Osteocyte (in vitro differentiated cells): ENCODE data around the gene GNAQ. TPM values are rescaled to one million over a fixed set of nuclear protein-coding genes. Genes with fewer than 3 reads are reported as not detected.

Experiments used
- DNase-seq: peaks from one replicate; pipeline ENCODE4 v3.0.0; 2021; ENCODE audit warnings: mixed read lengths; ENCODE audit not compliant: unreplicated experiment; ENCODE audit errors: extremely low spot score
- H3K27ac Mint-ChIP-seq: one replicate; pipeline ENCODE4 v1.8.0; 2021; ENCODE audit warnings: mild to moderate bottlenecking, mixed read lengths; ENCODE audit not compliant: unreplicated experiment
- H3K27me3 Mint-ChIP-seq: one replicate; pipeline ENCODE4 v1.8.0; 2021; ENCODE audit warnings: mixed read lengths; ENCODE audit not compliant: unreplicated experiment
- H3K36me3 Mint-ChIP-seq: one replicate; pipeline ENCODE4 v1.8.0; 2021; ENCODE audit warnings: mixed read lengths; ENCODE audit not compliant: unreplicated experiment
- H3K4me1 Mint-ChIP-seq: one replicate; pipeline ENCODE4 v1.8.0; 2021; ENCODE audit warnings: mixed read lengths; ENCODE audit not compliant: unreplicated experiment
- H3K4me3 Mint-ChIP-seq: one replicate; pipeline ENCODE4 v1.8.0; 2021; ENCODE audit warnings: mild to moderate bottlenecking, moderate library complexity, mixed read lengths; ENCODE audit not compliant: unreplicated experiment
- H3K9me3 Mint-ChIP-seq: one replicate; pipeline ENCODE4 v1.8.0; 2021; ENCODE audit warnings: mixed read lengths; ENCODE audit not compliant: unreplicated experiment
- CTCF ChIP-seq: fragments of 200-600 bp; sonication (generic); IDR thresholded peaks from 2 replicates; pipeline ENCODE4 v1.5.0; 2021; ENCODE audit warnings: antibody characterized with exemption, mild to moderate bottlenecking, moderate library complexity
- total RNA-seq: library from RNA; stranded (reverse); gene quantifications from 2 replicates; pipeline ENCODE4 v1.2.1, GENCODE V29; 2021

GNAQ gene
- total RNA-seq, 1 donor from 2014 or later = 65.9 TPM

- TF ChIP-seq CTCF = no peak
- DNase-seq = no peak
- Mint-ChIP-seq H3K27ac (no peak overlapping the region), H3K36me3 (no peaks in the 10 kb centered on the region), H3K4me3 (no peak overlapping the region), H3K27me3 (no peaks in the 10 kb centered on the region), H3K9me3 (no peaks in the 10 kb centered on the region), H3K4me1 (peaks cover 32% of the 10 kb centered on the region)
Observed at GRCh38 chr9:77819657-77820056, 212.0 kb downstream of the GNAQ start.

GRCh38 chr9:77817590-77818311 lies 213.9 kb downstream of the GNAQ start:
- Mint-ChIP-seq H3K27me3 (no peaks in the 10 kb centered on the region), H3K4me1 (peaks cover 24% of the 10 kb centered on the region), H3K36me3 (peaks cover 6% of the 10 kb centered on the region), H3K9me3 (no peaks in the 10 kb centered on the region), H3K27ac (no peak overlapping the region), H3K4me3 (no peak overlapping the region)
- DNase-seq = no peak
- TF ChIP-seq CTCF = no peak

- H3K36me3 Mint-ChIP-seq = peaks cover 8% of the 10 kb centered on the region
- no peak overlapping the region for H3K27ac Mint-ChIP-seq
- no peak overlapping the region for H3K4me3 Mint-ChIP-seq
- no peaks in the 10 kb centered on the region for H3K9me3 Mint-ChIP-seq
- H3K4me1 Mint-ChIP-seq = peaks cover 17% of the 10 kb centered on the region
- no peaks in the 10 kb centered on the region for H3K27me3 Mint-ChIP-seq
- DNase-seq = no peak
- no peak for TF ChIP-seq CTCF
Observed at GRCh38 chr9:77816641-77817341, 214.8 kb downstream of the GNAQ start.

GRCh38 chr9:77815260-77815659 lies 216.4 kb downstream of the GNAQ start:
- no peaks in the 10 kb centered on the region for H3K9me3 Mint-ChIP-seq
- peaks cover 10% of the 10 kb centered on the region for H3K36me3 Mint-ChIP-seq
- no peak for DNase-seq
- H3K4me3 Mint-ChIP-seq = no peak overlapping the region
- H3K4me1 Mint-ChIP-seq = peaks cover 12% of the 10 kb centered on the region
- H3K27ac Mint-ChIP-seq = no peak overlapping the region
- no peaks in the 10 kb centered on the region for H3K27me3 Mint-ChIP-seq
- TF ChIP-seq CTCF = no peak

GRCh38 chr9:77811832-77812231 lies 219.8 kb downstream of the GNAQ start:
- no peak for TF ChIP-seq CTCF
- H3K36me3 Mint-ChIP-seq = peaks cover 19% of the 10 kb centered on the region
- no peak for DNase-seq
- no peaks in the 10 kb centered on the region for H3K27me3 Mint-ChIP-seq
- H3K4me1 Mint-ChIP-seq = peaks cover 14% of the 10 kb centered on the region
- H3K4me3 Mint-ChIP-seq = no peak overlapping the region
- no peaks in the 10 kb centered on the region for H3K9me3 Mint-ChIP-seq
- no peak overlapping the region for H3K27ac Mint-ChIP-seq
